Lower lobe of right lung (tissue), 2 donors: Measurements from ENCODE around the gene ACACB. TPM values are rescaled to one million over a fixed set of nuclear protein-coding genes. Genes with fewer than 3 reads are reported as not detected.

ENCODE experiments used
- ATAC-seq, 2 donors: fragments of 200-7000 bp; cut with Tn5 transposase; one replicate each; pipeline ENCODE4 v1.9.1; 2020 to 2022; ENCODE audit warnings: mild to moderate bottlenecking in 2 of 2, moderate library complexity in 2 of 2
- DNase-seq: peaks from one replicate; pipeline ENCODE4 v3.0.0-alpha.2; 2020
- H3K27ac ChIP-seq: fragments of 200-600 bp; one replicate; pipeline ENCODE4 v1.8.0; 2022
- H3K27me3 ChIP-seq: fragments of 200-600 bp; one replicate; pipeline ENCODE4 v1.8.0; 2022; ENCODE audit warnings: low read depth
- H3K36me3 ChIP-seq: fragments of 200-600 bp; one replicate; pipeline ENCODE4 v1.8.0; 2022; ENCODE audit warnings: mild to moderate bottlenecking
- H3K4me1 ChIP-seq: fragments of 200-600 bp; one replicate; pipeline ENCODE4 v1.8.0; 2022
- H3K4me3 ChIP-seq: fragments of 200-600 bp; one replicate; pipeline ENCODE4 v1.8.0; 2022; ENCODE audit warnings: mild to moderate bottlenecking
- H3K9me3 ChIP-seq: fragments of 200-600 bp; one replicate; pipeline ENCODE4 v1.8.0; 2022
- intact Hi-C: fragments of 100-400 bp; cut with DNase I; formaldehyde crosslinking; loops from one replicate; pipeline ENCODE4 v1.11.0; 2022
- total RNA-seq: library from RNA; stranded (reverse); fragmentation: NEBNext Ultra II Directional; extraction: Animal tissue kit (Norgen Biotek cat#: 25700); gene quantifications from one replicate; pipeline ENCODE4 v1.2.1, GENCODE V29; 2021
- TF ChIP-seq, protein P1 (sequence below): fragments of 200-600 bp; IDR thresholded peaks from one replicate; pipeline ENCODE4 v1.8.0; 2022; ENCODE audit warnings: antibody characterized with exemption, mild to moderate bottlenecking
- donor health status: DM: no; HTN: yes; CAD: no; lungs with severe emphysema.

Gene ACACB
- total RNA-seq, 1 donor from 2014 or later = 42.5 TPM

DNA sequence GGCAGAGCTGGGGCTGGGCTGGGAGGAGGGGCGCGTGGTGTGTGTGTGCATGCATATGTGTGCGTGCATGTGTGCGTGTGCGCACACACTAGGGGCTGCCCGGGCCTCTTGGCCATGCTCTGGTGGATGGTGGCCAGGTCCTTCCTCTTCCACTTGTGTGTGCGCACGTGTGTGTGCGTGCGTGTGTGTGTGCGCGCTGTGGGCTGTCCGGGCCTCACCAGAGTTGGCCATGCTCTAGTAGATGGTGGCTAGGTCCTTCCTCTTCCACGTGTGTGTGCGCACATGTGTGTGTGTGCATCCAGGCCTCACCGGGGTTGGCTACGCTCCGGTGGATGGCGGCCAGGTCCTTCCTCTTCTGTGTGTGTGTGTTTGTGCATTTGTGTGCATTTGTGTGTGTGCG lies 168.0 kb downstream of the ACACB start:
- Histone ChIP-seq H3K36me3 (no peaks in the 10 kb centered on the region), H3K4me1 (no peaks in the 10 kb centered on the region), H3K4me3 (no peak overlapping the region), H3K9me3 (no peaks in the 10 kb centered on the region), H3K27me3 (peaks cover 4% of the 10 kb centered on the region), H3K27ac (no peak overlapping the region)
- no peak for ATAC-seq
- no peak for DNase-seq
- TF ChIP-seq, protein P1, sequence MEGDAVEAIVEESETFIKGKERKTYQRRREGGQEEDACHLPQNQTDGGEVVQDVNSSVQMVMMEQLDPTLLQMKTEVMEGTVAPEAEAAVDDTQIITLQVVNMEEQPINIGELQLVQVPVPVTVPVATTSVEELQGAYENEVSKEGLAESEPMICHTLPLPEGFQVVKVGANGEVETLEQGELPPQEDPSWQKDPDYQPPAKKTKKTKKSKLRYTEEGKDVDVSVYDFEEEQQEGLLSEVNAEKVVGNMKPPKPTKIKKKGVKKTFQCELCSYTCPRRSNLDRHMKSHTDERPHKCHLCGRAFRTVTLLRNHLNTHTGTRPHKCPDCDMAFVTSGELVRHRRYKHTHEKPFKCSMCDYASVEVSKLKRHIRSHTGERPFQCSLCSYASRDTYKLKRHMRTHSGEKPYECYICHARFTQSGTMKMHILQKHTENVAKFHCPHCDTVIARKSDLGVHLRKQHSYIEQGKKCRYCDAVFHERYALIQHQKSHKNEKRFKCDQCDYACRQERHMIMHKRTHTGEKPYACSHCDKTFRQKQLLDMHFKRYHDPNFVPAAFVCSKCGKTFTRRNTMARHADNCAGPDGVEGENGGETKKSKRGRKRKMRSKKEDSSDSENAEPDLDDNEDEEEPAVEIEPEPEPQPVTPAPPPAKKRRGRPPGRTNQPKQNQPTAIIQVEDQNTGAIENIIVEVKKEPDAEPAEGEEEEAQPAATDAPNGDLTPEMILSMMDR = no peak
- intact Hi-C loops = no loop called here

DNA sequence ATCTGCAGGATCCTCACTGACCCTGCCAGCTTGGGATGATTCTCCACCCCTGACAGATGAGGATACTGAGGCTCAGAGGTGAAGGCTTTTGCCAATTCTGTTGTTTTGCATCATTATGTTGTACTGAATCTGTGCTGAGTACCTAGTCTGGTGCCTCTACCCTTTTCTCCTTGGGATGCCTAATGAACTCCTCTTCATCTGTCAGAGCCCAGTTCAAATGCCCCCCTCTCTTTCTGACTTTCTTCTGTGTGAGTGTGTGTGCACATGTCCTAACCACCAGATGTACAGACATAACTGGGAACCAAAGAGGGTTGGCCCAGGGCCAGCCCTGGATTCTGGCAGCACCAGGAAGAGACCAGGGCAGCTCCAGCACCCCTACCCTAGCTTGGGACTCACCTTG lies 169.9 kb downstream of the ACACB start:
- ATAC-seq (no peak), DNase-seq (no peak)
- Histone ChIP-seq H3K4me1 (no peaks in the 10 kb centered on the region), H3K9me3 (no peaks in the 10 kb centered on the region), H3K27ac (no peak overlapping the region), H3K36me3 (no peaks in the 10 kb centered on the region), H3K4me3 (no peak overlapping the region), H3K27me3 (peaks cover 9% of the 10 kb centered on the region)
- TF ChIP-seq, protein P1 = no peak
- intact Hi-C loops = no loop called here

DNA sequence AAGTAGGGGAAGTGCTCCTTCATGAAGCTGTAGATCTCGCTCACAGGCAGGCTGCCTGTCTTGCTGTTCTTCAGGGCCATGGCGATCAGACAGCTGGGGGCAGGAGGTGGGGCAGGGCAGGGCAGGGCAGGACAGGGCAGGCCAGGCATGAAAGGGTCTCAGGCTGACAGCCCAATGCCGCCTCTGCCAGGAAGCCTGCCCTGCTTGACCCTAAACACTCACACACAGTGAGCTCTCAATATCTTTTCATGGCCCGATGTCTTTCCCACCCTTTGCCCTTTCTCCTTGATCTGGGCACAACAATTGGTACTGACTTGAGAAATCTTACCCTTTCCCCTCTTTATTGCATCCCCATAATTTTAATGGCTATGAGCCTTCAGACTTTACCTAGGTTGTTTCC lies 170.3 kb downstream of the ACACB start:
- H3K27me3 ChIP-seq = peaks cover 13% of the 10 kb centered on the region
- H3K4me1 ChIP-seq = no peaks in the 10 kb centered on the region
- no peaks in the 10 kb centered on the region for H3K36me3 ChIP-seq
- no peaks in the 10 kb centered on the region for H3K9me3 ChIP-seq
- no peak for ATAC-seq
- no peak overlapping the region for H3K4me3 ChIP-seq
- DNase-seq = no peak
- H3K27ac ChIP-seq = no peak overlapping the region
- TF ChIP-seq, protein P1 = no peak
- intact Hi-C loops = no loop called here

DNA sequence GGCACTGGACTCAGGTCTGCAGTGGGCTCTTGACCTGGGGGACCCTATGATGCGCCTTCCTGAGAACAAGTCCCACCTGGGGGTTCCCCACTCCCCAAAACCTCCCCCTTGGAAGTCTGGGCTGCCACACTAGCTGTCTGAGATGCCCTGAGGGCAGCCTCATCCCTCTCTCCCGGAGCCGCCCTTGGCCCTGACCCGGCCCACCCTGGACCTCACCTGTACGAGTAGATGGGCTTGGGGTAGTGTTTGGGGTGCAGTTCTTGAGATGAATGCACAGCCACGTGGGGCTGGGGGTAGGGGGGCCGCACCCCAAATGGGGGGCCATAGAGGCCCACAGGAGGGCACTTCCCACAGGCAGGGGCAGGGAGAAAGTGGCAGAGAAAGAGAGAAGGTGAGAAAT lies 170.8 kb downstream of the ACACB start:
- ATAC-seq = no peak
- no peaks in the 10 kb centered on the region for H3K9me3 ChIP-seq
- no peaks in the 10 kb centered on the region for H3K36me3 ChIP-seq
- H3K4me3 ChIP-seq = no peak overlapping the region
- intact Hi-C loops = no loop called here
- no peaks in the 10 kb centered on the region for H3K4me1 ChIP-seq
- DNase-seq = no peak
- H3K27me3 ChIP-seq = peaks cover 18% of the 10 kb centered on the region
- TF ChIP-seq, protein P1 = no peak
- H3K27ac ChIP-seq = no peak overlapping the region

DNA sequence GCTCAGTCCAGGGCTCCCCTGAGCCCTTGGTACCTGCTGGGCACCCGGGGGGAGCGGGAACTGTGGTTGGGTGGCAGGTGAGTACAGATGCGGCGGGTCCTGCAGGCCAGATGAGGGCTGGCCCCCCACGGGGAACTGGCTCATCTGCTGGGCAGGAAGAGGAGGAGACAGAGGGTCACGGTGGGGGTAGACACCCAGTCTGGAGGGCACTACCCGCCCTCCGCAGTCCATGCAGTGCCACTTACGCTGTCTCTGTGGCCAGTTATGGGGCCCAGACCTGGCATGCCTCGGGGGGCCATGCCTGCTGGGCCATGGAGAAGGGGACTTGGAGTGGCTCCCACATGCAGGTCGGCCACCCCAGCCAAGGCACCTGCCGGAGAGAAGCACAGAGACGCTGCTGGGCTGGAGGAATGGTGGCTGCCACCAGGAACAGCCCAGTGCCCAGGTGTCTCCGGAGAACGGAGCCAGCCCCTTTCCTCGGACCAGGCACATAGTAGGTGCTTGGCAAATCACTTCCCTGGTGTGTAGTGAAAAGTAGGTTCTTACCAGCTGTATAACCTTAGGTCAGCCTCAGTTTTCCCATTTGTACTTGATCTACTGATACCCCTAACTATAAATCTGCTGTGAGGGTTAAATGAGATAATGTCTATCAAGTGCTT lies 171.6 kb downstream of the ACACB start:
- TF ChIP-seq, protein P1 = no peak
- intact Hi-C loops = no loop called here
- DNase-seq = no peak

More for the DNA sequence above, 171.6 kb downstream of the ACACB start:
- Histone ChIP-seq H3K27me3 (peaks cover 24% of the 10 kb centered on the region), H3K27ac (no peak overlapping the region), H3K36me3 (no peaks in the 10 kb centered on the region), H3K9me3 (no peaks in the 10 kb centered on the region), H3K4me3 (no peak overlapping the region), H3K4me1 (no peaks in the 10 kb centered on the region)
- no peak for ATAC-seq
